Measurements from ENCODE around the gene RUBCN. TPM values are rescaled to one million over a fixed set of nuclear protein-coding genes. Genes with fewer than 3 reads are reported as not detected.

Gene RUBCN
- total and polyA plus RNA-seq, 10 of the 15 experiments (the other 5 are each of a cell fraction or from before 2014, with no cell fraction given), result 15.5 to 79.9 (median 40.4) TPM

- Histone ChIP-seq H3K36me3 (ENCODE audit: control insufficient read depth in 2 of 2, insufficient read depth in 2 of 2, low read length in 1 of 2) (peaks cover 0 to 6% of the 10 kb centered on the region in 2 experiments; a peak in 2 of 4 replicates), H3K27me3 (replicated peaks in 1 of 2; ENCODE audit: control insufficient read depth in 2 of 2, insufficient read depth in 2 of 2, low read length in 1 of 2) (no peaks in the 10 kb centered on the region), H4K20me1 (ENCODE audit: control insufficient read depth, insufficient read depth) (no peaks in the 10 kb centered on the region), H3K4me2 (ENCODE audit: control insufficient read depth, insufficient read depth) (peak overlapping the region; percentile 75), H2AFZ (ENCODE audit: control insufficient read depth, low read depth, low read length) (no peak overlapping the region), H3K9me3 (replicated peaks; ENCODE audit: control insufficient read depth, insufficient read depth, low read length) (no peaks in the 10 kb centered on the region; the same call in 2 of the 3 replicates), H3K4me1 (ENCODE audit: control insufficient read depth, insufficient read depth, low read length) (peaks cover 17% of the 10 kb centered on the region), H3K4me3 (peak overlapping the region; percentile 81), H3K9ac (ENCODE audit: control insufficient read depth, insufficient read depth, low read length) (peak overlapping the region; percentile 91), H3K27ac (ENCODE audit: control insufficient read depth, insufficient read depth) (peak overlapping the region; percentile 95), H3K79me2 (ENCODE audit: control insufficient read depth, insufficient read depth, low read length) (peaks cover 63% of the 10 kb centered on the region)
- ChIA-PET CTCF (interaction anchor here (1.2 to 5.4 kb wide), 2 partner anchors 12 to 22 kb away, joined by 5 to 37 read pairs; no protein-coding TSS in a partner anchor), POLR2A (interaction anchor here (0.6 to 5.0 kb wide), 10 partner anchors 9 to 48 kb away, joined by 3 to 72 read pairs (median 9); no protein-coding TSS in a partner anchor), RAD21 (ENCODE audit: unreplicated experiment) (interaction anchor here (1.0 to 4.6 kb wide), 9 partner anchors 11 to 70 kb away, joined by 3 to 57 read pairs (median 4); partner anchors contain the start of gene FYTTD1), SMC1A (ENCODE audit: uncharacterized antibody, unreplicated experiment) (interaction anchor here (0.8 to 4.9 kb wide), 14 partner anchors 10 to 67 kb away, joined by 3 to 127 read pairs (median 6); no protein-coding TSS in a partner anchor)
- in situ Hi-C loops (cut with MboI), result no loop called here
- ATAC-seq, result peak; percentile 37
- intact Hi-C loops (cut with micrococcal nuclease; ENCODE audit: unreplicated experiment), result loop anchor here (1.0 kb wide), 2 partner anchors 22 to 180 kb away; no protein-coding TSS in a partner anchor
- BruUV-seq (replicated peaks), result no TSS peak
- peak; percentile 90 for DNase-seq (ENCODE audit: low read depth, low spot score)
- FAIRE-seq, result peak; percentile 94
- 1% methylated on average over 7 of the region's 7 CpGs for WGBS (ENCODE audit: insufficient coverage, insufficient replicate concordance, low lambda C conversion rate, missing lambda C conversion rate)
- TF ChIP-seq ZNF384 (IDR thresholded peaks at IDR 0.05; ENCODE audit: borderline replicate concordance, low read depth, low read length) (no peak), NRF1 (conservative IDR thresholded peaks at IDR 0.05; ENCODE audit: low read depth, low read length) (no peak), POLR2A (IDR thresholded peaks at IDR 0.05; ENCODE audit: low read depth, low read length) (0 out of 2 replicates have a peak, but pooled peaks have one; percentile 33), ZBTB4 (CRISPR knock-in tag; IDR thresholded peaks at IDR 0.05) (no peak), RUNX3 (IDR thresholded peaks at IDR 0.05; ENCODE audit: low read length) (0 out of 2 replicates have a peak, but pooled peaks have one; percentile 13), BCL11A (IDR thresholded peaks at IDR 0.05; ENCODE audit: low read depth, low read length) (0 out of 2 replicates have a peak, but pooled peaks have one; percentile 43), FOXM1 (IDR thresholded peaks at IDR 0.05; ENCODE audit: low read depth, low read length) (peak; percentile 81), NFXL1 (IDR thresholded peaks at IDR 0.05; ENCODE audit: borderline replicate concordance) (no peak), BRCA1 (IDR thresholded peaks at IDR 0.05; ENCODE audit: low read depth, low read length) (no peak), NR2C2 (IDR thresholded peaks at IDR 0.05; ENCODE audit: borderline replicate concordance, control insufficient read depth, insufficient read length, low read depth) (no peak), NKRF (conservative IDR thresholded peaks at IDR 0.05) (no peak), CHD2 (IDR thresholded peaks at IDR 0.05; ENCODE audit: borderline replicate concordance, low read depth, low read length) (0 out of 2 replicates have a peak, but pooled peaks have one; percentile 30), GABPA (IDR thresholded peaks at IDR 0.05; ENCODE audit: low read depth) (0 out of 2 replicates have a peak, but pooled peaks have one; percentile 47), BHLHE40 (IDR thresholded peaks at IDR 0.05; ENCODE audit: borderline replicate concordance in 1 of 2, low read depth in 2 of 2, low read length in 1 of 2) (peak; percentile 73 to 83), CREB1 (IDR thresholded peaks at IDR 0.05; ENCODE audit: low read depth) (peak; percentile 84), CBX5 (IDR thresholded peaks at IDR 0.05; ENCODE audit: low read depth) (peak; percentile 51; the same call in 1 of the 2 replicates), MAX (IDR thresholded peaks at IDR 0.05; ENCODE audit: low read depth, low read length) (no peak), PAX8 (IDR thresholded peaks at IDR 0.05) (no peak)
Measured at GRCh38 chr3:197734667-197735318, 1.9 kb downstream of the RUBCN start.

All from GM12878 (cell line).